ENCODE results near the gene ARMS2.

The ARMS2 gene

DNA sequence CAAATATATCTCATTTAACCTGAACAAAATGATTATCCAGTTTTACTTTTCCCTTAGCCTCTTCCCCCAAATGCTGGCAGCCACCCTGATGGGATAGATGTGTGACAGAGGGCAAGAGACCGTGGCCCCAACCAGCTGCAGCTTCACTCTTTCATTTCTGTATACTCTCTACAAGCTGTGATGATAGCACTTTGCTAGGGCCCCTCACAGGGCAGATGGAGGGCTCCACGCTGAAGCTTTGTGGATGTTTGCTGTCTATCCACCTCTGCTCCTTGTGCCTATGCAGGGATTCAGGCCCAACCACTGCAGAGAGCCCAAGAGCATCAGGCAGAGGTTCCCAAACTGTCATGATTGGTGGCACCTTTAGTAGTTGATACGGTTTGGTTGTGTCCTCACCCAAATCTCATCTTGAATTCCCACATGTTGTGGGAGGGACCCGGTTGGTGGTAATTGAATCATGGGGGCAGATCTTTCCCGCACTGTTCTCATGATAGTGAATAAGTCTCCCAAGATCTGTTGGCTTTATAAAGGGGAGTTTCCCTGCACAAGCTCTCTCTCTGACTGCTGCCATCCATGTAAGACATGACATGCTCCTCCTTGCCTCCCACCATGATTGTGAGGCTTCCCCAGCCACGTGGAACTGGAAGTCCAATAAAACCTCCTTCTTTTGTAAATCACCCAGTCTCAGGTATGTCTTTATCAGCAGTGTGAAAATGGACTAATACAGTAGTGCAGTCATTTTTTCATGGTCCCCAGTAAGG is 27.0 kb downstream of the ARMS2 start:
- Histone ChIP-seq H3K9me3 (ENCODE audit: low read length) (no peaks in the 10 kb centered on the region), H2AFZ (ENCODE audit: low read length) (no peak overlapping the region), H3K9me2 (ENCODE audit: low read depth, low read length) (no peaks in the 10 kb centered on the region), H3K27me3 (ENCODE audit: insufficient read depth, low read length) (0 out of 2 replicates have a peak, but pooled peaks cover 3% of the 10 kb centered on the region), H3K9ac (ENCODE audit: low read length) (no peak overlapping the region), H3K4me1 (ENCODE audit: insufficient read depth, low read length, severe bottlenecking) (no peaks in the 10 kb centered on the region), H3K79me2 (ENCODE audit: insufficient read depth, low read length) (no peaks in the 10 kb centered on the region), H3K4me3 (ENCODE audit: low read depth, low read length, poor library complexity, severe bottlenecking) (no peak overlapping the region), H3K27ac (ENCODE audit: low read depth, low read length, poor library complexity, severe bottlenecking) (no peak overlapping the region), H3K4me2 (ENCODE audit: low read length) (no peak overlapping the region), H3K36me3 (ENCODE audit: insufficient read depth, low read length) (no peaks in the 10 kb centered on the region), H3F3A (ENCODE audit: insufficient read depth, low read length) (no peaks in the 10 kb centered on the region), H4K20me1 (ENCODE audit: insufficient read depth, low read length) (no peaks in the 10 kb centered on the region)
- TF ChIP-seq, protein P1, sequence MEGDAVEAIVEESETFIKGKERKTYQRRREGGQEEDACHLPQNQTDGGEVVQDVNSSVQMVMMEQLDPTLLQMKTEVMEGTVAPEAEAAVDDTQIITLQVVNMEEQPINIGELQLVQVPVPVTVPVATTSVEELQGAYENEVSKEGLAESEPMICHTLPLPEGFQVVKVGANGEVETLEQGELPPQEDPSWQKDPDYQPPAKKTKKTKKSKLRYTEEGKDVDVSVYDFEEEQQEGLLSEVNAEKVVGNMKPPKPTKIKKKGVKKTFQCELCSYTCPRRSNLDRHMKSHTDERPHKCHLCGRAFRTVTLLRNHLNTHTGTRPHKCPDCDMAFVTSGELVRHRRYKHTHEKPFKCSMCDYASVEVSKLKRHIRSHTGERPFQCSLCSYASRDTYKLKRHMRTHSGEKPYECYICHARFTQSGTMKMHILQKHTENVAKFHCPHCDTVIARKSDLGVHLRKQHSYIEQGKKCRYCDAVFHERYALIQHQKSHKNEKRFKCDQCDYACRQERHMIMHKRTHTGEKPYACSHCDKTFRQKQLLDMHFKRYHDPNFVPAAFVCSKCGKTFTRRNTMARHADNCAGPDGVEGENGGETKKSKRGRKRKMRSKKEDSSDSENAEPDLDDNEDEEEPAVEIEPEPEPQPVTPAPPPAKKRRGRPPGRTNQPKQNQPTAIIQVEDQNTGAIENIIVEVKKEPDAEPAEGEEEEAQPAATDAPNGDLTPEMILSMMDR (IDR thresholded peaks at IDR 0.05; ENCODE audit: low read length): no peak
- TF ChIP-seq EZH2 (IDR thresholded peaks at IDR 0.05; ENCODE audit: borderline replicate concordance, low read length): no peak

DNA sequence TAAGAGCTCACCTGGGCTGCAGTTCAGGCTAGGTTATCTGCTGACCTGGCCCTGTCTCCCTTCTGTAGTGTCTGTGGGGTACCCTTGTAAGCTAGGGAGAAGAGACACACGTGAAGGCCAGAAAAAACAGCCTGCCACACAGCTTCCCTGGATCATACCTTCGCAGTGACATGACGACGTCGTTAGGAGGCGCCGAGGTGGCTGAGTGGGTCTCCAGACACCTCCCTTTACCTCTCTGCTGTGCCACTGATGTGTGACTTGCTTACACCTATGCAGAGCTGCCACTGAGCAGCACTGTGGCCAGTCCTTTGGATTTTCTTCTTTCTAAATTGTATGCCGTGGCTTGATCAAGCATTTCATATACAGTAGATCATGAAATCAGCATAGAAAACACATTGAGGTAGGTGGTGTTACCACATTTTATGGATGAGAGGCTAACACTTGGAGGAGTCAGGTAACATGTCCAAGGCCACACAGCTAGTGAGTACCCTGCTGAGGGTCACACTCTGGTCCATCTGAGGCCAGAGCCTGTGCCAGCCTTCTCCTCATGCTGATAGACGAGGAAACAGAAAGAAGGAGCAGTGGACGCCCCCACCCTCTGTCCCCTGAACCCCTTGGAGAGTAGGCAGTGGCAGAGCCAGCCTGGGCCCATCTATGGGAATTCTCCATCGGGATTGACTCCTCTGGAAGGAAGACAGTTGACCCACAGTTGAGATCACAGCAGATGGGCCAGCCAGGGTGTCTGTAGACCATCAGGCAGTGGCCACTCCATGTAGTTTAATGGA is 30.0 kb downstream of the ARMS2 start:
- Histone ChIP-seq H3K36me3 (ENCODE audit: insufficient read depth, low read length) (no peaks in the 10 kb centered on the region), H3F3A (ENCODE audit: insufficient read depth, low read length) (no peaks in the 10 kb centered on the region), H3K9ac (ENCODE audit: low read length) (no peak overlapping the region), H3K27ac (ENCODE audit: low read depth, low read length, poor library complexity, severe bottlenecking) (no peak overlapping the region), H3K4me3 (ENCODE audit: low read depth, low read length, poor library complexity, severe bottlenecking) (no peak overlapping the region), H4K20me1 (ENCODE audit: insufficient read depth, low read length) (no peaks in the 10 kb centered on the region), H3K9me3 (ENCODE audit: low read length) (no peaks in the 10 kb centered on the region), H3K79me2 (ENCODE audit: insufficient read depth, low read length) (no peaks in the 10 kb centered on the region), H2AFZ (ENCODE audit: low read length) (no peak overlapping the region), H3K4me1 (ENCODE audit: insufficient read depth, low read length, severe bottlenecking) (no peaks in the 10 kb centered on the region), H3K4me2 (ENCODE audit: low read length) (no peak overlapping the region), H3K27me3 (ENCODE audit: insufficient read depth, low read length) (0 out of 2 replicates have a peak, but pooled peaks cover 3% of the 10 kb centered on the region), H3K9me2 (ENCODE audit: low read depth, low read length) (no peaks in the 10 kb centered on the region)
- TF ChIP-seq EZH2 (IDR thresholded peaks at IDR 0.05; ENCODE audit: borderline replicate concordance, low read length): no peak
- TF ChIP-seq, protein P1 (IDR thresholded peaks at IDR 0.05; ENCODE audit: low read length): no peak

DNA sequence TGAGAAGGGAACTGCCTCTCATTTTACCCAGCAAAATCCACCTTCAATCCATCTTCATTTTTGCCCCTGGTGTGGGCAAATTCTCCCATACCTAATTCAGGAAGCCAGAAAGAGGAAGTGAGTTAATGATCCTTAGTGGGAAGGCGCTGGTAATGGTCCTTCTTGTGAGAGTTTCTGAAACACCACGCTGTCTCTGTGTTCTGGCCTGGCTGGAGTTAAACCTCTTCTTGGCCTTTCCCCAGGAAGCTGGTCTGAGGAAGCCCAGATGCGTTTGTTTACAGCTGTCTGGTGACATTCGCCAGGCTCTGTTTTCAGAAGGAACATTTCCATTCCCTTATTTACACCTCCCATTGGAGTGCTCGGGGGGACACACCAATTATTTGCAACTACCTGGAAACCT is 31.2 kb downstream of the ARMS2 start:
- H3K36me3 ChIP-seq (ENCODE audit: insufficient read depth, low read length): no peaks in the 10 kb centered on the region
- H3K27ac ChIP-seq (ENCODE audit: low read depth, low read length, poor library complexity, severe bottlenecking): no peak overlapping the region
- no peaks in the 10 kb centered on the region for H4K20me1 ChIP-seq (ENCODE audit: insufficient read depth, low read length)
- no peak for TF ChIP-seq EZH2 (IDR thresholded peaks at IDR 0.05; ENCODE audit: borderline replicate concordance, low read length)
- TF ChIP-seq, protein P1 (IDR thresholded peaks at IDR 0.05; ENCODE audit: low read length): no peak
- no peak overlapping the region for H3K9ac ChIP-seq (ENCODE audit: low read length)
- H3K9me2 ChIP-seq (ENCODE audit: low read depth, low read length): no peaks in the 10 kb centered on the region
- 0 out of 2 replicates have a peak, but pooled peaks cover 3% of the 10 kb centered on the region for H3K27me3 ChIP-seq (ENCODE audit: insufficient read depth, low read length)
- no peak overlapping the region for H2AFZ ChIP-seq (ENCODE audit: low read length)
- no peaks in the 10 kb centered on the region for H3K4me1 ChIP-seq (ENCODE audit: insufficient read depth, low read length, severe bottlenecking)
- H3K9me3 ChIP-seq (ENCODE audit: low read length): no peaks in the 10 kb centered on the region
- H3K4me3 ChIP-seq (ENCODE audit: low read depth, low read length, poor library complexity, severe bottlenecking): no peak overlapping the region
- H3F3A ChIP-seq (ENCODE audit: insufficient read depth, low read length): no peaks in the 10 kb centered on the region
- no peaks in the 10 kb centered on the region for H3K79me2 ChIP-seq (ENCODE audit: insufficient read depth, low read length)
- H3K4me2 ChIP-seq (ENCODE audit: low read length): no peak overlapping the region

Measured in OCI-LY1 (cell line).